T-helper 2 cell treated with Interferon-gamma antibody and Interleukin-4, amounts not matched to agents 5 μg/mL and 100 μg/mL, for 36 hours (primary cell): ENCODE data around the gene METTL16.

Experiments
- DNase-seq: peaks from one replicate; pipeline ENCODE4 v3.0.0; 2021; ENCODE audit warnings: low spot score
- H3K27ac Mint-ChIP-seq: one replicate; pipeline ENCODE4 v1.8.0; 2021; ENCODE audit warnings: mild to moderate bottlenecking, mixed read lengths
- H3K27me3 Mint-ChIP-seq: one replicate; pipeline ENCODE4 v1.8.0; 2021; ENCODE audit warnings: low read depth, mixed read lengths
- H3K36me3 Mint-ChIP-seq: one replicate; pipeline ENCODE4 v1.8.0; 2021; ENCODE audit warnings: low read depth, mixed read lengths
- H3K4me1 Mint-ChIP-seq: one replicate; pipeline ENCODE4 v1.8.0; 2021; ENCODE audit warnings: low read depth, mixed read lengths
- H3K4me3 Mint-ChIP-seq: one replicate; pipeline ENCODE4 v1.8.0; 2022; ENCODE audit warnings: mild to moderate bottlenecking, moderate library complexity, mixed read lengths
- H3K9me3 Mint-ChIP-seq: one replicate; pipeline ENCODE4 v1.8.0; 2021; ENCODE audit warnings: mixed read lengths

Gene METTL16

DNA sequence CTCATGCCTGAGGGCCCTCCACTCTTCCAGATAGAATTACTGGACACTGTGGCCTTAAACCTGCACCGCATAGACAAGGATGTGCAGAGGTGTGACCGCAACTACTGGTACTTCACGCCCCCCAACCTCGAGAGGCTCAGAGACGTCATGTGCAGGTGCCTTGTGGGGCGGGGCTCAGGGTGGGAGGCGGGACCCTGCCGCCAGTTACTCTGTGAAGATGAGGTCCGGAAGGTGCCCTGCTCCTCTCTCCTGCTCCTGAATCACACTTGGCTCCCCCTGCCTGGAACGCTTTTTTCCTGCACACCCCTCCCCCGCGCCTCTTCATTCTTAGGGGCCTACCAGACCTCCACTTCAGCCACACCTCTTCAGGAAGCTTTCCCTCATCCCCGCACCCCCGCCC lies 135.6 kb downstream of the METTL16 start:
- Mint-ChIP-seq H3K9me3 (no peaks in the 10 kb centered on the region), H3K27me3 (no peaks in the 10 kb centered on the region), H3K27ac (no peak overlapping the region), H3K4me3 (no peak overlapping the region), H3K4me1 (no peaks in the 10 kb centered on the region), H3K36me3 (peaks cover 5% of the 10 kb centered on the region)
- DNase-seq: no peak

DNA sequence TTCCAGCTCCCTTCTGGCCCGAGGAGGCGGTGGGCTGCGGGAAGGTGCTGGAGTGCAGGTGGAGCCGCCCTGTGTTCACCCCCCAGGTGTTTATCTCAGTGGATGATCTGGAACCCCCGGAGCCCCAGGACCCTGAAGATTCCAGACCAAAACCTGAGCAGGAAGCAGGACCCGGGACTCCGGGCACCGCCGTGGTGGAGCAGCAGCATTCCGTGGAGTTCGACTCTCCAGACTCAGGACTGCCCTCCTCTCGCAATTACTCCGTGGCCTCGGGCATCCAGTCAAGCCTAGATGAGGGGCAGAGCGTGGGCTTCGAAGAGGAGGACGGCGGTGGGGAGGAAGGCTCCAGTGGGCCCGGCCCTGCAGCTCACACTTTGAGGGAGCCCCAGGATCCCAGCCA lies 136.3 kb downstream of the METTL16 start:
- H3K4me1 Mint-ChIP-seq: no peaks in the 10 kb centered on the region
- no peak overlapping the region for H3K4me3 Mint-ChIP-seq
- peaks cover 3% of the 10 kb centered on the region for H3K36me3 Mint-ChIP-seq
- no peak overlapping the region for H3K27ac Mint-ChIP-seq
- H3K9me3 Mint-ChIP-seq: no peaks in the 10 kb centered on the region
- DNase-seq: no peak
- H3K27me3 Mint-ChIP-seq: no peaks in the 10 kb centered on the region

DNA sequence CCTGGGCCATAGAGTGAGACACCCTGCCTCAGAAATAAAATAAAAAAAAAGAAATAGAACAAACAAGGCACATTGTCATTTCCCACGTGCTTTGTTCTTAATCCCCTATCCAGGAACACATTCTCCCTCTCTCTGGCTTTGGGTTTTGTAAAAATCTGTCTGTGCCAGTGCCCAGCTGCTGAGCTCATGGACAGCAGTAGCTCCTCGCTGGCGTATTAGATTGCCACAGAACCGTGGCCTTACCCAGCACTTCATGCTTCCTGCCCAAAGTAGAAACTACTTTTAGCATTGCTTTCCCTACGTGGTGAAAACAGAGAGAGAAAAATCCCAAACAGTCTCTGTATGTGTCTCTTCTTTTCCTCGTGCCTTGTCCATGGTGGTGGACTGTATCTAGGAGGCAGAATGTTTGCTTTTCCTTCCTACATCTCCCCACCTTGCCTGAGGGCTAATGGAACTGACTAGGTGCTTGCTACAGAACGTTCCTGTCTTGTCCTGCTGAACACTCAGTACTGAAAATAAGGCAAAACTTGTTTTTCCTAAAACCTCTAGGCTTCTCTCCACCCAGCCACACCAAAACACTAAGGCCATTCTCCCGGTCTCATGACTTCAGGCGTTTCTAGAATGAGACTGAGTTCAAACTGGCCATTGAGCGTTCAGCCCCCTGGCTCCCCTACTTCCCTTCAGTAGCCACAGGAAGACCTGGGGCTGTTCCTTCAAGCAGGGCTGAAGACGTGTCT lies 137.0 kb downstream of the METTL16 start:
- H3K4me1 Mint-ChIP-seq: no peaks in the 10 kb centered on the region
- H3K27me3 Mint-ChIP-seq: no peaks in the 10 kb centered on the region
- H3K9me3 Mint-ChIP-seq: no peaks in the 10 kb centered on the region
- no peak overlapping the region for H3K27ac Mint-ChIP-seq
- no peak overlapping the region for H3K4me3 Mint-ChIP-seq
- peaks cover 3% of the 10 kb centered on the region for H3K36me3 Mint-ChIP-seq
- no peak for DNase-seq

DNA sequence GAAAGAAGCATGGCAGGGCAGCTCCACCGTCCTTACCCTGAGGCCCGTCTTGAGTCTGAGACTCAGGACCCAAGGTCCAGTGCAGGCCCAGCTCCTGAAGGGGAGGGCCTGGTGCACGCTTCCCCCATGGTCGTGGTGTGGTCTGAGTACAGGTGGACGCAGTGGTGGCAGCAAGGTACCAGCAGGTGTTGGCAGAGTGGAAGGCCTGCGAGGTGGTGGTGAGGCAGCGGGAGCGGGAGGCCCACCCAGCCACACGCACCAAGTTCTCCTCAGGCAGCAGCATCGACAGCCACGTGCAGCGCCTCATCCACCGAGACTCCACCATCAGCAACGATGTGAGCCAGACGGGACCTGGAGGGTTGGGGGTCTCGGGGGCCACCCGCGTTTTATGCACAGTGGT lies 138.5 kb downstream of the METTL16 start:
- no peak for DNase-seq
- no peaks in the 10 kb centered on the region for H3K9me3 Mint-ChIP-seq
- no peaks in the 10 kb centered on the region for H3K4me1 Mint-ChIP-seq
- H3K36me3 Mint-ChIP-seq: peaks cover 3% of the 10 kb centered on the region
- H3K4me3 Mint-ChIP-seq: no peak overlapping the region
- H3K27ac Mint-ChIP-seq: no peak overlapping the region
- no peaks in the 10 kb centered on the region for H3K27me3 Mint-ChIP-seq

DNA sequence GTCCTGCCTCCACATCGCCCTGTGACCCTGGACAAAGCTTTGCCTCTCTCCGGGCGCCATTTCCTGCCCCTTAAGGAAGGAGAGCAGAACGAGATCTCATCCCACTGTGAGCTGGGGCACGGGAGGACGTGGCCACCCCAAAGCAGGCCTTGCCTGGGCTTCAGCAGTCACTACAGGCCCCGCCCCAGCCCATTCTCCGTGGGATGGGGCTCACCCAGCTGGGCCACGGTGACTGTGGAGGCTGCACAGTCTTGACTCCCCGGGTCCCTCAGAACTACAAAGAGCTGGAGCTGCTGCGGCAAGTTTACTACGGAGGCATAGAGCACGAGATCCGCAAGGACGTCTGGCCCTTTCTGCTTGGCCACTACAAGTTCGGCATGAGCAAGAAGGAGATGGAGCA lies 139.0 kb downstream of the METTL16 start:
- H3K9me3 Mint-ChIP-seq: no peaks in the 10 kb centered on the region
- H3K4me1 Mint-ChIP-seq: no peaks in the 10 kb centered on the region
- no peak for DNase-seq
- H3K27me3 Mint-ChIP-seq: no peaks in the 10 kb centered on the region
- peaks cover 3% of the 10 kb centered on the region for H3K36me3 Mint-ChIP-seq
- no peak overlapping the region for H3K4me3 Mint-ChIP-seq
- no peak overlapping the region for H3K27ac Mint-ChIP-seq

- no peak overlapping the region for H3K4me3 Mint-ChIP-seq
- peaks cover 3% of the 10 kb centered on the region for H3K36me3 Mint-ChIP-seq
- H3K27ac Mint-ChIP-seq: no peak overlapping the region
- H3K9me3 Mint-ChIP-seq: no peaks in the 10 kb centered on the region
- no peaks in the 10 kb centered on the region for H3K27me3 Mint-ChIP-seq
- no peak for DNase-seq
- H3K4me1 Mint-ChIP-seq: no peaks in the 10 kb centered on the region
Measured at GRCh38 chr17:2372180-2372579, 139.5 kb downstream of the METTL16 start.

DNA sequence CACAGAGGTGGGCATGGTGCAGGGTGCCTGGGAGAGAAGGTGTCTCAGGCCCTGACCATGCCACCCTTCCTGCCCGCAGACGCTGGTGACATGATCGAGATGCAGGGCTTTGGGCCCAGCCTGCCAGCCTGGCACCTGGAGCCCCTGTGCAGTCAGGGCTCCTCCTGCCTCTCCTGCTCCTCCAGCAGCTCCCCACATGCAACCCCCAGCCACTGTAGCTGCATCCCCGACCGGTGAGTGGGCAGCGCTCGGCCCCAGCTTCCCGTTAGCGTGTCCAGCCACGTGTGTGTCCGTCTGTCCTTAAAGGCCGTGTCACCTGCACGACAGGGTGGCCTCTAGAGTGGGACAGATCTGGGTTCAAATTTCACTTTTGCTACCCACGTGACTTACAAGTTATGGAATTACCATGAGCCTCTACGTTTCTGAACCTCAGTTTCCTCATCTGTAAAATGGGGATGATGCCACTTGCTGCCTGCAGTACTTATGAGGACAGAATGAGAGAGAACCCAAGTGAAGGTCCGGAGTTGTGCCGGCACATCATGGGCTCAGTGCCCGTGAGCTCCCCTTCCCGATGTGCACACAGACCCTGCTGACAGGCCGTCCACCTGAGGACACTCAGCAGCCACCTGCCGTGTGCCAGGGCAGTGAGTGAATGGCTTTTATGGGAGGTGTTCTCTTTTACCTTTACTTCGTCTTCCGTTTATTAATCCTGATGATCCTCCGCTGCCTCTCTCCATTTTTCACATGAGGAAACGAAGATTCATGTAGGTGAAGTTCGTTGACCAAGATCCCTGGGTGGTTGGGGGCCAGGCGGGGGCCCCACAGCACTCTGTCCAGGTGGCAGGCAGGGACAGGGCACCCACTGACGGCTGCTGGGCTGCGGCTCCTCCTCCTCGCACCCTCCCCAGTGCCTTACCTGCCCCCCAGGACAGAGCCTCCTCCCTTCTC lies 140.2 kb downstream of the METTL16 start:
- no peak overlapping the region for H3K27ac Mint-ChIP-seq
- no peak for DNase-seq

GRCh38 chr17:2370211-2370589 lies 141.5 kb downstream of the METTL16 start:
- no peaks in the 10 kb centered on the region for H3K4me1 Mint-ChIP-seq
- no peaks in the 10 kb centered on the region for H3K27me3 Mint-ChIP-seq
- no peak for DNase-seq
- no peak overlapping the region for H3K27ac Mint-ChIP-seq
- H3K9me3 Mint-ChIP-seq: no peaks in the 10 kb centered on the region
- no peak overlapping the region for H3K4me3 Mint-ChIP-seq
- no peaks in the 10 kb centered on the region for H3K36me3 Mint-ChIP-seq

More for the DNA sequence above, 140.2 kb downstream of the METTL16 start:
- H3K36me3 Mint-ChIP-seq: no peaks in the 10 kb centered on the region
- H3K4me3 Mint-ChIP-seq: no peak overlapping the region
- H3K4me1 Mint-ChIP-seq: no peaks in the 10 kb centered on the region
- no peaks in the 10 kb centered on the region for H3K27me3 Mint-ChIP-seq
- no peaks in the 10 kb centered on the region for H3K9me3 Mint-ChIP-seq

DNA sequence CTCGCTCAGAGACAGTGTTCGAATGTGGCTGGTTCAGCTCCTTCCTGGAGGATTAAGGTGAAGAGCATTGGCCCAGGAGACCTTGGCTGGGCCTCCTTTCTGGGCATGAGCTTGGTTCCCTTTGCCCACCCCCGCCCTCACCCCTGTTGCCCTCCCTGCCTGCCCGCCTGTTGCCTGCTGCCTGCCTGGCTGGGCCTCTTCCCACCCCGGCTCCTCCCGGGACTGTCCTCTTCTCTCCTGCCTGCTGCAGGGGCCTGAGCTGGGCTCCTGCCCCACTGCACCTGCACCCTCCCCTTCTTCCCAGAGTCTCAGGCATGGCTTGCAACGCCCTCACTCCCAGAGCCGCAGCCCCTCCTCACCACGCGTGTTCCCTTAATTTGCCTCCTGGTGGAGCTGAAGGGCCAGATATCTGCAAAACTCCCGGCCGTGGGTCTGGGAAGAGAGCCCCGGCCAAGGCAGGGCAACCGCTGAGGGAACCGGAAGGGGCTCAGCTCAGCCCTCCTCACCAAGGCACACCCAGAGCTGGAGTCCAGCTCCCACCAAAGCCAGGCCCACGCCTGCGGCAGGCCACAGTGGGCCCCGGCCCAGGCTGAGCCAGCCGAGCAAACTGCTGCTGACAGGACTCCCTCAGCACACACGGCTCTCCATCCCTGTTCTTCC lies 142.0 kb downstream of the METTL16 start:
- H3K4me3 Mint-ChIP-seq: no peak overlapping the region
- no peaks in the 10 kb centered on the region for H3K36me3 Mint-ChIP-seq
- no peak for DNase-seq
- no peaks in the 10 kb centered on the region for H3K27me3 Mint-ChIP-seq
- no peaks in the 10 kb centered on the region for H3K4me1 Mint-ChIP-seq
- no peak overlapping the region for H3K27ac Mint-ChIP-seq
- no peaks in the 10 kb centered on the region for H3K9me3 Mint-ChIP-seq

- Mint-ChIP-seq H3K4me1 (no peaks in the 10 kb centered on the region), H3K27me3 (no peaks in the 10 kb centered on the region), H3K27ac (no peak overlapping the region), H3K9me3 (no peaks in the 10 kb centered on the region), H3K4me3 (no peak overlapping the region), H3K36me3 (no peaks in the 10 kb centered on the region)
- DNase-seq: no peak
Measured at GRCh38 chr17:2369039-2369438, 142.6 kb downstream of the METTL16 start.

DNA sequence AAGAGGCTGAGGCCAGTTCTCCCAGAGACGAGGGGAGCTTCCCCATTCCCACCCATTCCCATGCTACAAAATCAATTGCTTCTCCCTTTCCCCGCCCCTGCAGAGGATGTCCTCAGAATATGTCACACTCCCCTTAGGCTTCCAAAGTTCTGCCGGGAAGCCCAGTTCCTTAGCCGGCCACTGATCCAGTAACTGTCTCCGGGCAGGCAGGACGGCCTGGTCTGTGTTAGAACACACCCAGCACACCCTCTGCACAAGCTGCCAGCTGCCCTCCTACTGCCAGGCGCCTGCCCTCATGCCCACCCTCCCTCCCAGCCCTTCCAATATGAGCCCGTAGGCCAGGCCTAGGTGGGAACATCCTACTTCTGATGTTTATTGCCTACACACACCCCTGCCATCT lies 143.3 kb downstream of the METTL16 start:
- Mint-ChIP-seq H3K36me3 (no peaks in the 10 kb centered on the region), H3K9me3 (no peaks in the 10 kb centered on the region), H3K27ac (no peak overlapping the region), H3K4me3 (no peak overlapping the region), H3K4me1 (no peaks in the 10 kb centered on the region), H3K27me3 (no peaks in the 10 kb centered on the region)
- DNase-seq: no peak

DNA sequence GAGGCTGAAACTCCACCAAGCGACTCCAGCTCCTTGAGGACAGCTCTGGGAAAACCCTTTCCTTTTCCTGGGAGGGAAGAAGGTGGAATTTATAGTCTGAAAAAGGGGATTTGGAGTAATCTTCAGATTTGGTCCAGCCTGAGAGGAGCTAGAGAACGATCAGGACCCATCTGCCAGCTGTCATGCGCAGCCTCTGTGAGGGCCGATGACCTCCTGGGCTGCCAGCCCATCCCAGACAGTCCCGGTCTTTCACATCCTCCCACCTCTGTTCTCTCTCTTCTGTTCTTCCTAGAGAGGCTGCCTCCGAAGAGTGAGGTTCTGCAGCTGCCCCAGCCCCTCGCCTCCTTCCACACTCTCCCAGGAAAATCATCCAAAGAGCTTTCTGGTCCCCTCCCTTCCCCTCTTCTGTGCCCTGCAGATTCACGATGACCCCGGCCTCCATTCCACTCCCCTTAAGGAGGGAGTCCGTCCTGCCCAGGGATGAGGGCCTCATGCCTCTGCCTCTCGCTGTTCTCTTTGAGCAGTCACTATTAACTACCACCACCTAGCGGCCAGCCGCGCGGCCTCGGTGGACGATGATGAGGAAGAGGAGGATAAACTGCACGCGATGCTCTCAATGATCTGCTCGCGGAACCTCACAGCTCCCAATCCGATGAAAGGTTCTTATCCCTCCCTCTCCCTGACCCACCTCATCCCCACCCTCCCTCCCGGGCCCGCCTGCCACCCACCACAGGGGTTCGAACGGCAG lies 144.8 kb downstream of the METTL16 start:
- Mint-ChIP-seq H3K4me3 (no peak overlapping the region), H3K27me3 (no peaks in the 10 kb centered on the region), H3K4me1 (no peaks in the 10 kb centered on the region), H3K27ac (no peak overlapping the region), H3K36me3 (peaks cover 5% of the 10 kb centered on the region), H3K9me3 (no peaks in the 10 kb centered on the region)
- DNase-seq: no peak
